HepG2 (cell line): ENCODE results near the gene IFT27. TPM values are rescaled to one million over a fixed set of nuclear protein-coding genes. Genes with fewer than 3 reads are reported as not detected.

Experiments used
- ARID4A ChIP-seq: sonication (generic); formaldehyde crosslinking; IDR thresholded peaks from 2 replicates; pipeline ENCODE4 v1.5.0; 2020; ENCODE audit warnings: mild to moderate bottlenecking, missing genetic modification reagents, borderline replicate concordance
- KAT2B ChIP-seq: fragments of 150-350 bp; IDR thresholded peaks from 2 replicates; pipeline ENCODE4 v1.6.1; 2014; ENCODE audit warnings: low read depth, low read length, borderline replicate concordance
- REXO4 ChIP-seq: sonication (generic); formaldehyde crosslinking; IDR thresholded peaks from 2 replicates; pipeline ENCODE4 v1.8.0; 2022; ENCODE audit warnings: missing genetic modification reagents, mild to moderate bottlenecking, borderline replicate concordance
- ZFP1 ChIP-seq: IDR thresholded peaks from 2 replicates; pipeline ENCODE4 v1.6.1; 2016
- ZNF605 ChIP-seq: sonication (generic); formaldehyde crosslinking; IDR thresholded peaks from 2 replicates; pipeline ENCODE4 v1.8.0; 2022; ENCODE audit warnings: mild to moderate bottlenecking, missing genetic modification reagents
- ZNF768 ChIP-seq: sonication (generic); formaldehyde crosslinking; IDR thresholded peaks from 2 replicates; pipeline ENCODE4 v1.4.0; 2020; ENCODE audit warnings: missing genetic modification reagents
- polyA plus RNA-seq, 8 experiments: library from polyadenylated mRNA; depleted of rRNA in 3 of 8; stranded (reverse) in 7 of 8; unstranded in 1 of 8; fragments of >200 nt; fragmentation: Illumina TruSeq in 4 of 8; extraction: Trizol in 4 of 8; gene quantifications; 2 replicates each; pipeline versions ENCODE4 v1.2.1 to v1.2.3, GENCODE V29; 2011 to 2016; ENCODE audit warnings: low read depth in 4 of 8, missing spikeins in 1 of 8, mixed read lengths in 1 of 8; ENCODE audit not compliant: insufficient read depth in 1 of 8
- total RNA-seq, 5 experiments: library from RNA; depleted of rRNA; stranded (reverse); fragments of >200 nt; fragmentation: Illumina TruSeq; extraction: Trizol; gene quantifications; 2 replicates each; pipeline ENCODE4 v1.2.3, GENCODE V29; 2016; ENCODE audit warnings: low read depth in 1 of 5
- TF ChIP-seq, protein P1 (sequence below): sonication (generic); formaldehyde crosslinking; IDR thresholded peaks from 2 replicates; pipeline ENCODE4 v1.9.0; 2022; ENCODE audit warnings: low read depth, missing genetic modification reagents

Gene IFT27
- total and polyA plus RNA-seq, 2 of the 13 experiments (the other 11 are each of a cell fraction or from before 2014, with no cell fraction given), result 0.25 to 0.33 TPM

DNA sequence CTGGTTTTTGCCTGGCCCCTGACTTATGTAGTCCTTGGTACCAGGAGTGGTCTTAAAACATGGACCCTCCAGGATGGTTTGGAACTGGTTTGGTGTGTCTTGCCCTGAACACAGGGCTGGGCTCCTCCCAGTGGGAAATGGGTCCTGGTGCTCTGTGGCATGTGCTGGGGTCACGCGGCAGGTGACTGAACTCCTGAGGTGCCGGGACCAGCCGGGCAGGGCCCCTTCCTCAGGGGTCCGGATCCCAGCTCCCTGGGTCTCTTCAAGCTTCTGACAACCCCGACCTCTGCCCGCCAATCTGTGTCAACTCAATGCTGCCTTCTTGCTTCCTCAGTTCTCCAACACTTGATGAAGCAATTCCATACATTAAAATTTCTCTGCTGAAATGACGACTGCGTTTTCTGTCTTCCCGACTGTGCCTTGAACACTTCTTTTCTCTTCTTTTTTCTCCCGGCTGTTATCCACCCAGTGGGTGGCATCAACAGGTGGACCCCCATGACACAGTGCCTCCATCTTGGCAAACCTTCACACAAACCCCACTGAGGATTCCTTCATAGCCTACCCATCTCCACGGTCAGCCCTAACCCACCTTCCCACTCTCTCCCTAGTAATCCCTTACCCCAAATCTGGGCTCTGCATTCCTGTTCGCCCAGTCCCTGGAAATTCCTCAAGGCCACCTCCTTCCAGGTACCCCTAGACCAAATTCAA is 4.4 kb downstream of the IFT27 start (continued):
- TF ChIP-seq KAT2B (no peak), ZNF605 (no peak), ZFP1 (CRISPR knock-in tag) (no peak), ARID4A (CRISPR knock-in tag) (no peak), REXO4 (CRISPR knock-in tag) (no peak), ZNF768 (CRISPR knock-in tag) (no peak)
- TF ChIP-seq, protein P1, sequence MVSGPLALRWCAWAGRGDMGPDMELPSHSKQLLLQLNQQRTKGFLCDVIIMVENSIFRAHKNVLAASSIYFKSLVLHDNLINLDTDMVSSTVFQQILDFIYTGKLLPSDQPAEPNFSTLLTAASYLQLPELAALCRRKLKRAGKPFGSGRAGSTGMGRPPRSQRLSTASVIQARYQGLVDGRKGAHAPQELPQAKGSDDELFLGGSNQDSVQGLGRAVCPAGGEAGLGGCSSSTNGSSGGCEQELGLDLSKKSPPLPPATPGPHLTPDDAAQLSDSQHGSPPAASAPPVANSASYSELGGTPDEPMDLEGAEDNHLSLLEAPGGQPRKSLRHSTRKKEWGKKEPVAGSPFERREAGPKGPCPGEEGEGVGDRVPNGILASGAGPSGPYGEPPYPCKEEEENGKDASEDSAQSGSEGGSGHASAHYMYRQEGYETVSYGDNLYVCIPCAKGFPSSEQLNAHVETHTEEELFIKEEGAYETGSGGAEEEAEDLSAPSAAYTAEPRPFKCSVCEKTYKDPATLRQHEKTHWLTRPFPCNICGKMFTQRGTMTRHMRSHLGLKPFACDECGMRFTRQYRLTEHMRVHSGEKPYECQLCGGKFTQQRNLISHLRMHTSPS (CRISPR knock-in tag), result no peak
